ENCODE results near the gene GRAMD2A.
"Not testable (repeated sequence)": the region's sequence is repeated elsewhere in the genome, so short reads cannot be mapped to it uniquely, and the experiment has no call there.

Gene GRAMD2A

DNA sequence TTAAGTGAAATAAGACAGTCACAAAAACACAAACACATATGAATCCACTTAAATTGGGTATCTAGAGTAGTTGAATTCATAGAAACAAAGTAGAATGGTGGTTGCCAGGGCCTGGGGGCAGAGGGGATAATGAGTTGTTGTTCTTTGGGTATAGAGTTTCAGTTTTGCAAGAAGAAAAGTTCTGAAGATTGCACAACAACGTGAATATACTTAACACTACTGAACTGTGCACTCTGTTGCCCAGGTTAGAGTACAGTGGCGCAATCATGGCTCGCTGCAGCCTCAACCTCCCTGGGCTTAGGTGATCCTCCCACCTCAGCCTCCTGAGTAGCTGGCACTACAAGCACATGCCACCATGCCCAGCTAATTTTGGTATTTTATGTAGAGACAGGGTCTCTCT is 14.9 kb downstream of the GRAMD2A start:
- DNase-seq: no peak

DNA sequence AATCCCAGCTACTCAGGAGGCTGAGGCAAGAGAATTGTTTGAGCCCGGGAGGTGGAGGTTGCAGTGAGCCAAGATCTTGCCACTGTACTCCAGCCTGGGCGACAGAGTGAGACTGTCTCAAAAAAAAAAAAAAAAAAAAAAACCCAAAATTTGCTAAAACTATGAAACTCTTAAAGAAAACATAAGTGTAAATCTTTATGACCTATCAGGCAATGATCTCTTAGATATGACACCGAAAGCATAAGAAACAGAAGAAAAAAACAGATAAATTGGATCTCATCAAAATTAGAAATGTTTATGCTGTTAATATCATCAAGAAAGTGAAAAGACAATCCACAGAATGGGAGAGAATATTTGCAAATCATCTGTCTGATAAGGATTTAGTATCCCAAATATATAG is 15.3 kb downstream of the GRAMD2A start:
- no peak for DNase-seq

DNA sequence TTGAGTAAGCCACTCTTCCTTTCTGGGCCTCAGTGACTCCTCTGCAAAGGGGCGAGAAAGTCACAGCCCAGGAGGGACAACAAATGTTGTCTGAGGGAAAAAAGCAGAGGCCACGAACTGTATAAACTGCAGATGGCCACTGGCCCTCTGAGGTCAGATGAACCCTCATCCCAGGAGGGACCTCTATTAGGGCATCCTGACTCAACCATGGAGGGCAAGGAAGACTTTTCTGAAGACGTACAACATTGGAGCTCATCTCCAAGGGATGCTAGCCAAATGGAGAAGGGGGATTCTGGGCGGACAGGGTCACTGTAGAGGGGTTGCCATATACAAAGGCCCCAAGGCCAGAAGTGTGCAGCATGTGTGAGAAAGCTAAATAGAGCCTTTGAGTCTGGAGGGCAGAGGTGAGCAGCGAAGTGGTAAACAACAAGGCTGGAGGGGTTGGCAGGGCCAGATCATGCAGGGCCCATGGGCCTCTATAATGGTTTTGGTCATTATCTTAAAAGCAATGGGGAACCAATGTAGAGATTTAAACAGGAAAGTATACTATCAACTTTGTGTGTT is 16.7 kb downstream of the GRAMD2A start:
- DNase-seq: no peak

DNA sequence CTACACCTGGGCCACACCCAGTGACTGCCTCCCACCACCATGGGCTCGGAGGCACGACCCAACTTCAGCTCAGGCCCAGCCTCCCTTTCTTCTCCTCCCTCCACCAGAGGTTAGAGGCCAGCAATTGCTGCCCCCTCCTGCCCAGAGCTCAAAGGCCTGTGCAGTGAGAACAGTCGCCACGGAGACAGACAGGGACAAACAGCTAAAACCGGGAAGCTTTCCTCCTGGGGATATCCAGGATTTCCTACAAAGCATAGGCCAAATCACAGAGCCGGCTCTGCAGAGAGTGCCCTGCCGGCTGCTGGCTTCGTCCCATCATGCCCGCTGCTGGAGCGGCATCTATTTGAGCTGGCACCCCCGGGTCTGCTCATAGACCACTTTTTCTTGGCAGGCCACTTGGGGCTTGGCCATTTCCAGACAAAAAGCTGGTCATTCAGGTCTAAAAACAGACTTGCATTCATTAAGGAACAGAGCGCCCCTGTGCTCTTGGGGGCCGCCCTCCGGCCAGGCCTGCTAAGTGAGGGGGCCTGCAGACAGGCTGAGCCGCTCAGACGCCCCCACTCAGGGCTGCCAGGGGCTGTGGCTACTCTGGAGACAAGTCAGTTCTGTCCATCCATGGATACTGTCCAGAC is 17.5 kb downstream of the GRAMD2A start:
- no peak for DNase-seq

DNA sequence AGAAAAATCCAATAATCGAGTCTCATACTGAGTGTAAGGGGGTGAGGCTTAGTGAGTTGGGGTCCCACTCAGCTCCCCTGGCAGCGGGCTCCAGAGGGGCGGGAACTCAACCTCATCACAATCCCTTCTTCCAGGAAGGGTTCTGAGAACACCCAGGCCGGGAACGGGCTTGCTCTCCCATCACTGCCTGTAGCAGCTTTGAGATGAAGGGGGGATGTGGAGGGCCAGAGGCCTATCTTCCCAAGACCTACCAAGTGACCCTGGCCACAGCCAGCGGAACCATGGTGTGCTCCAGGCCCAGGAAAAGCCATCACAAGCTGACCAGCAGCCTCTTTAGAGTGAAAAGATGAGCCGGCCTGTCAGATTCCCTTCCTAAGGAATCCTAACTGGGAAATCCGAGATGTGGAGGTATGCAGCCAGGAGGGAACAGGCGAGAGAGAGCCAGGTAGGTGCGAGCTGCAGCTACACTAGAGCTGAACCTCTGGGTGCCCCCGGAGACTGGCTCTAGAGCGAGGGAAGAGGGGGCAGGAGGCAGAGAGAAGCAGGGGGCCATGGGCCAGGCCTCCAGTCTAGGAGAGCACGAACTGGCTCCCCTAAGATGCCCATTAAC is 18.5 kb downstream of the GRAMD2A start:
- no peak for DNase-seq

DNA sequence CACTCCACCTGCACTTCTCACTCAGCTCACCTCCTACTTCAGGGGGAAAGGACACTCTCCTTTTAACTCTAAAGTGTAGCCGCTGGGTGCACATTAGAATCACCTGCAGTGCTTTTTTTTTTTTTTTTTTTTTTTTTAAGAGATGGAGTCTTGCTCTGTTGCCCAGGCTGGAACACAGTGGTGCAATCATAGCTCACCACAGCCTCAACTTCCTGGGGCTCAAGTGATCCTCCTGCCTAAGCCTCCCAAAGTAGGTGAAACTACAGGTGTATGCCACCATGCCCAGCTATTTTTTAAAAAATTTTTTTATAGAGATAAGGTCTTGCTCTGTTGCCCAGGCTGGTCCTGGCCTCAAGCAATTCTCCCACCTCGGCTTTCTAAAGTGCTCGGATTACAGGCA is 20.8 kb downstream of the GRAMD2A start:
- no peak for DNase-seq

DNA sequence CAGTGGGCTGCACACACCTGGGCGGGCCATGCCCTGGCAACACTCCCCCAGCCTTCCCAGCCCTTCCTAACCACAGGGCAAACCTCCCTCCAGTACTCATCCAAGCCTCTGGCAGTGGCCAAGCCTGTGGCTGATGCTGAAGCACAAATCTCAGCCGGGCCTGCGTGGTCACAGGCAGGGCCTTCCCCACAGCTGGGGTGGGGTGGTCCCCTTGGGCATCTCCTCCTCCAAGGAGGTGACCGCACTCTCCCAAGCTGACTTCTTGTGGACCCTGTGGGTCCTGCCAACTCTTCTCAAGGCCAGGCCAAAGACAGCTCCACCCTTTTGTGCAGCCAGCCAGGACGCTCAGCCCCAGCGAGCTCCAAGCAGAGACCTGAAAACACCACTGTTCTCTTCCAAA is 21.4 kb downstream of the GRAMD2A start:
- no peak for DNase-seq

DNA sequence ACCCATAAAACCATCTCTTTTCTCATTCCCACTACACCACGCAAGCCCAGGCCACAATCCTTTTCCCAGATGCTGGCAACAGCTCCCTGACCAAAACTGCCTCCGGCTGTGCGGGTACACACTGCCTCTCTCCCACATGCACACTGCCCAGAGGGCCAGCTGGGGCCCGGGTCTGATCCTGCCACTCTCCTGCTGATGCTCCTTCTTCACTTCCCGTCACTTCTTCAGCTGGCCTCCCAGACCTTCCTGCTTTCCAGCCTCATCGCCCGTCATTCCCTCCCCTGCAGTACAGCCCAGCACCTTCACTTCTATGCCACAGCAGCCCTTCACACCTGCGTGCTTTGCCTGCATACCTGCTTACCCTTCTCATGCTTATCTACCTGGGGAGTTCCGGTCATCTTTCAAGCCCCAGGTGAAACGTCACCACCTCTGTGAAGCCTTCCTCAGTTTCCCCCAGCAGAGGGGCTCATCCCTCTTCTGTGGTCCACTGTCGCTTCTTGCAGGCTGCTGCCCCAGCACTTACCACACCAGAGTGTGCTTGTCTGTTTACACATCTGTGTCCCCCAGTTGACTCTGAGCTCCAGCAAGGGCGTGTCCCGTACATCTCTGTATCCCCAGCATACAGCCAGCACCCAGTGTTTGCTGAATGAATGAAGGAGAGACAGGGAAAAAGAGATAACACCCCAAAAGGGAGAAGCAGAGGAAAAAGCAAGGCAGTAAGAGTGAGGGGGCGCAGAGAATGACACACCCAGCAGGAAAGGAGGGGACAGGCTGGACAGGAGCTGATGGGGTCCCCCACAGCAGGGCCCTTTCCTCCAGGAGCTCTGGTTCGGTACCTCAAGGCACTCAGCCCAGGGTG is 22.2 kb downstream of the GRAMD2A start:
- no peak for DNase-seq

DNA sequence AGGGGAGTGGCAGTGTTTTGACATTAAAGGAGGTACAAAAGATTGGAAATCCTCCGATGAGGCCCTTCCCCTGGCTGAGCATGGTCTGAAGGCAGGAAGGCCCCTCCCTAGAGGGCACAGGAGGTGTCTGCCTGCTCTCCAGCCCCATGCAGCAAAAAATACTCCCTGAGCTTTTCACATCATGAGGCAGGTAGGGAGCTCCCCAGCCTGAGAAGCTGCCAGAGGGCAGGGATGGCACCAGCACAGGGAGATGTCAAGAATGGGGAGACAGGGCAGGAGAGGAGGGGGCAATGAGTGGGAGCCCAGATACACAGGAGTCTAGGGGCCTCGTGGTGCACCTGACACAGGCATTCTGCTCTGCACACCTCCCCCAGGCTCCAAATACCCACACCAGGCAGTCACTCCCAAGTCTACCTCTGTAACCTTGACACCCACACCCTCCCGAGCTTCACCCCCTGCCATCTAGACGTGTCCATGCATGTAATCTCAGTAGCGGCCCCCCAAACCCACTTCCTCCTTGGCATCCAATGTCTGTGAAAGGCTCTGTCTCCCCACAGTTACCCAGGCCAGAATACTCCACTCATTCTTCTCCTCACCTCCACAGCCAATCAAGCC is 22.9 kb downstream of the GRAMD2A start:
- DNase-seq: no peak

DNA sequence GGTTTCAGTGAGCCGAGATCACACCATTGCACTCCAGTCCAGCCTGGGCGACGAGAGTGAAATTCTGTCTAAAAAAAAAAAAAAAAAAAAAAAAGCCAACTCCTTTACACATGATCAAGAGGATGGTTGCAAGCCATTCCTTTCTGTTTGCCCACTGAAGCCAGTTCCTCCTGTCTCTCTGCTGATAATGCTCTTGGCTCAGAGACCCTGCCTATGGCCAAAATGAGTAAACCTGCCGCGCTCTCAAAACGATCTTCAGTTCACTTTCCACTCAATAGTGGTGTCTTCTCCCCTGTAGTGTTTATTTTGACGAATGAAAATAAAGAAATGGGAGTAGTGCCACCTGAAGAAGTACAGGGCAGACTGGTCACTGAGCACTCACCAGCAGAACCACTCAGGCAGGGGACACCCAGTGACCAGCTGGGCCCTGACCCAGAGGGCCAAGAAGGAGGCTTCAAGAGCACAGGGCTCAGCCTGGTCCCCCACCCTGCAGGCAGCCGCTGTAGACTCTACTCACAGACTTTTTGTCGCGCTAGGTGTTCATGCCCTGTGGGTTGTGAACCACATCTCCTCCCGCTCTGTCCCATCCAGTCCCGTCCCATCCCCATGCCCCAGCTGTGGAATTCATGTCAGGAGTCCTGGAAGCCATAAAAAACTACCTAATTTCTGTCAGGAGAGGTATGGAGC is 23.6 kb downstream of the GRAMD2A start:
- DNase-seq: no peak

DNA sequence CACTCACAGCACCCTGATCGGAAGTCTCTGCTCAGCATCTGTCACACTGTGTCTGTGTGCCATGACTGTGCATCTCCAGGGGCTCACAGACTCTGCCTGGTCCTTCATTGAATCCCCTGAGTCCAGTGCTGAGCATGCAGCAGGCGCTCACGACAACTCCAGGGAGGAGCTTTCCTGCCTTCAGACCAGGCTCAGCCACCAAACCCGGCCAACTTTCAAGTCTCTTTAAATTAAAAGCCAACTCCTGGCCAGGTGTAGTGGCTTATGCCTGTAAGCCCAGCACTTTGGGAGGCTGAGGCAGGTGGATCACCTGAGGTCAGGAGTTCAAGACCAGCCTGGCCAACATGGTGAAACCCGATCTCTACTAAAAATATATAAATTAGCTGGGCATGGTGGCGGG is 24.2 kb downstream of the GRAMD2A start:
- no peak for DNase-seq

DNA sequence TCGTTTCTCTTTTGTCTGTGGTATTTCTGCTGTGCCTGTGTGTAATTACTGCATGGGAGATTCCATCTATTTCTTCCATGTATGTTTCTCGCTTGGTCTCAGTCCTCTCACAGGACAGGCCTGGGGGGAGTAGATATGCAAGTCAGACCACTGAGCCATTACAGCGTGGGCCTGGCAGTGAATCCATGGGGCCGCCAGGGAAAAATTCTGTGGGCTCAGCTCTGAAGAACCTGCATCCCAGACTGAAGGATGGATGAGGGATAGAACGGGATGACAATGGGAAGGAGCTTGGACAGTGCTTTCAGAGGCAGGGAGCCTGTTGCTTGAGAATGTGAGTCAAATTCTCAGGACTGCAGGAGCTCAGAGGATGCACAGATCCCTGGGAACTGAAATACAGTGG is 24.8 kb downstream of the GRAMD2A start:
- no peak for DNase-seq

DNA sequence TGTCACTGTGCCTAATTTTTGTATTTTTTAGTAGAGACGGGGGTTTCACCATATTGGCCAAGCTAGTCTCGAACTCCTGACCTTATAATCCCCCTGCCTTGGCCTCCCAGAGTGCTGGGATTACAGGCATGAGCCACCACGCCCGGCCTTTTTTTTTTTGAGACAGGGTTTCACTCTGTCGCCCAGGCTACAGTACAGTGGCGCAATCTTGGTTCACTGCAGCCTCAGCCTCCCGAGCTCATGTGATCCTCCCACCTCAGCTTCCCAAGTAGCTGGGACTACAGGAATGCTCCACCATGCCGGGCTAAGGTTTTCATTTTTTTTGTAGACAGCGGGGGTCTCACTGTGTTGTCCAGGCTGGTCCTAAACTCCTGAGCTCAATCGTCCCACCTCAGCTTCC is 25.6 kb downstream of the GRAMD2A start:
- not testable (repeated sequence) for DNase-seq

DNA sequence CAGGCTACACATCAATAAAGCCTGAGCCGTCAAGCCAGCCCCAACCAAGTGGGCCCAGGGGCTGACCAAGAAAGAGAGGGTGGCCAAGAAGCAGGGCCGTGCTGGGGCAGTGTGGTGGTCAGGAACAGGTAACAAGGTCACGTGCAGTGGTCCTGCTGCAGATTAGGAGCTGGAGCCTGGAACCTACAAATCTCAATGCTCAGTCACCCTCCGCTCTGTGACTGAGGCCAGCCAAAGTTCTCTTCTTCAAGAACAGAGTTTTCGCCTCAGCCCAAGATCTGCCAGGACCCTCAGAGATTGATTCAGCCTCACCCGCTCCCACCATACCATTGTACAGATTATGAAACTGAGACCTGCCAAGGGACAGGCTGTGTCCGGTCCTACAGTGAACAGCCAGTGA is 26.9 kb downstream of the GRAMD2A start:
- no peak for DNase-seq

DNA sequence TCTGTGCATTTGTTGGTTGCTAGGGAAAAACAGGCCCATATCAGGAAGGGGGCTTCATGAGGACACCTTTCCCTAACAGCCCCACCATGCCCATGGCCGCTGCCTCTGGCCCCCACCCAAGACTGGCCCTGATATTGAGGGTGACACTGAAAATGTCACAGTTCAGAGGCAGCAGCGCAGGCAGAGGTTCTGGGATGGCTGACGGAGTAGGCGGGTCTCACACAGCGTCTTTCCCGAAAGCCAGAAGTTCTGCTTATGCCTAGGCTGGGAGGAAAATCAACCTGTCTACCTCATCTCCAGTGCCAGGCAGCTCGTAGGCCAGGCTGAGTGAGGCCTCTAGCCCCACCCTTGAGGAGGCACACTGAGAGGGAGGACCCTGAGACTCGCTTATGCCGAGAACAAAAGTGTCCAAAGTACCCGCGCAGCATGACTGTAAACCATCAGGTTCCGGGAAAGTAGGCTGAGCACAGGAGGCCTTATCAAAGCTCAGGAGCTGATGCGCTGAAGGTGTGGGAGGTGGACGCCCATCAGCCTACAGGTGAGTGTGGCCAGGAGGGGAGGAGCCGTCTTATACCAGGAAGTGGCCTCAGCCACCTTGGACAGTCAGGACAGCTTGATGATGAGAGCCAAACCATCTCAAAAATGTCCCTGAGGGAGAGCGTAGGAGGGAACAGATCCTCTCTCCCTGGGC is 27.5 kb downstream of the GRAMD2A start:
- DNase-seq: no peak

DNA sequence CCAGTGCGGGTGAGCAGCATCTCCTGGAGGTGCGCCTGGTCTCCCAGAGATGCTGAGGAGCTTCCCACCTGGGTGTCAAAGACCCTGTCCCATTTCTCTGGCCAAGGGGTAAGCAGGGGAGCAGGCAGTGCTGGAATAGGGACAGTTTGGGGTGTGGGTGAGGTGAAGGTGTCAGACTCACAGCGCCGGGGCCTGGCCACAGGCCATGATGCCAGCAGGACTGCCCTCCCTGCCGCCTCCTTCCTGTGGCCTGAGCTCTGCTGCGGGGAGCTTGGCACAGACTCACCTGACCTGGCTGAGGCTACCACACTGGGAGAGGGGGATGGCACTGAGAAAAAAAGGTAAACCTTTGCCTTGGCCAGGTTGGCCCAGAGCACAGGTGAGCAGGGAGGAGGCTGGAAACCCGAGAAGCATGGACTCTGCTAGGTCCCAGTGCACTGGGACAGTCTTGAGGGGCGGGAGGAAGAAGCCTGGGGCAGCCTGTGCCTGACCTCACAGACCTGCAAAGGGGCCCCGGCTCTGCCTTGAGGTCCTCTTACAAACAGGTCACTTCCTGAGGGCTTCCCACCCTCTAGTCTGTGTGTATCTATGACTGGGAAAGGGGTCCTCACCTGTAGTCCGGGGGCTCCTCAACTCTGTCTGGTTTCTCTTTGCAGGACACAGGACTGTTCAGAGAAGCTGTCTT is 28.2 kb downstream of the GRAMD2A start:
- DNase-seq: no peak

DNA sequence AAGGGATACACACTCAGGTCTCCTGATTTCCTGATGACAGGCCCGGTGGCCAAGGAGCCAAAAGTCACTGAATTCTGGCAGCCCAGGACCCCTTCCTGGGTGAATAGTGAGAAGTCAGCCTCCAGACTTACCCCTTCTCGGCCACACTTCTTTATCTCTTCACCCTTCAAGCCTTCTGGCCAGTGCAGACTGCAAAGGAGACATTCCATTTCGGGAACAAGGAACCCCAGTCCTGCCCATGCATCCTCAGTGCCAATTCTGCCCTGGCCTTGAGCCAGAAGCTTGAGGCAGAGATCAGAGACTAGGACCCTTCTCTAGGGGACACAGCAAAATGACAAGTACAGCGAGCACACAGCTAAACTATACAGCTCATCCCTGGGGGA is 28.8 kb downstream of the GRAMD2A start:
- no peak for DNase-seq

DNA sequence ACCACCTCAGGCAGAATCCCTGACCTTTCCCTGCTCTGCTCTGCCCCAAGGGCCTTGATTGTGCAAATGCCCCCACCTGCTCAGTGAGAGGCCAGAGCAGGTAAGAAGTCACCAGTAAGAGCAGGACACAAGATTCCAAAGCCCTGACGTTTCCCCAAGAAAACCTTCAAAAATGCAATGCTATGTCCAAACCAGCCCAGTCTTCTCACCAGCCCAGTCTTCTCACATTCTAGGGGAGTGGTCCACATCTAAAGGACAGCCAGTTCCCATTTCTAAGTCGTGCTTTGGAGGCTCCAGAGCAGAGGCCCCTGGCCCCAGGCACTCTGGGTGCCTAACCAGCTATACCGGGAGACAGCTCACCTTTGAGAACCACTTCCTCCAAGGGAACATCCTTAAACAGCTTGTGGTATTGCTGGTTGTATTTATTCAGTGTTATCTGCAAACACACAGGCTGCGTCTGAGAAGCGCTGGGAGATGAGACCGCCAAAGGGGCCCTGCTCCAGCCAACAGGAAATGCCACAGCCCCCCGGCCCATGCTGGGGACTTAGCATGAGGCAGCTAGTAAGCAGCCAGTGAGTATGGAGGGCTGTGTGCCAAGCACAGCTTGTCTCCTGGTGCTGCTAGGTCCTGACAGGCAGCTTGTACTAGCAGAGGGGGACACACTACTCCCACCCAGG is 29.3 kb downstream of the GRAMD2A start:
- no peak for DNase-seq

DNA sequence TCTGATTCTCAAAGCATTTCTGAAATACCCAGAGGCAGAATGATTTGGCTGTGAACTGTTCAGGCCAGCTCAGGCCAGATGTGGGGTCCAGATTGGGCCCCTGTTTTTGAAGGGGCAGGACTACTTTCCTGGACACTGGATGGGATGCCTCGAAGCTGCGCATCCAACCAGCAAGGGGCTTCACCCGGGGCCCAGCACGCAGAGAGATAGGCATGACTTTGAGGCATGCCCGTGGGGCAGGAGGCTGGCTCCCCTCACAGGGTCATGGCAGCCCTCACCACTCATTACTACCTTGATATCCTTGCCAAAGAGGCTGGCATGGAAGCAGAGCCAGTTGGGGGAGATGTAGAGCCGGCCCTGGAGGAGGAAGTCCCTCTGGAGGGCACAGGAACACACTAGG is 30.1 kb downstream of the GRAMD2A start:
- DNase-seq: no peak

DNA sequence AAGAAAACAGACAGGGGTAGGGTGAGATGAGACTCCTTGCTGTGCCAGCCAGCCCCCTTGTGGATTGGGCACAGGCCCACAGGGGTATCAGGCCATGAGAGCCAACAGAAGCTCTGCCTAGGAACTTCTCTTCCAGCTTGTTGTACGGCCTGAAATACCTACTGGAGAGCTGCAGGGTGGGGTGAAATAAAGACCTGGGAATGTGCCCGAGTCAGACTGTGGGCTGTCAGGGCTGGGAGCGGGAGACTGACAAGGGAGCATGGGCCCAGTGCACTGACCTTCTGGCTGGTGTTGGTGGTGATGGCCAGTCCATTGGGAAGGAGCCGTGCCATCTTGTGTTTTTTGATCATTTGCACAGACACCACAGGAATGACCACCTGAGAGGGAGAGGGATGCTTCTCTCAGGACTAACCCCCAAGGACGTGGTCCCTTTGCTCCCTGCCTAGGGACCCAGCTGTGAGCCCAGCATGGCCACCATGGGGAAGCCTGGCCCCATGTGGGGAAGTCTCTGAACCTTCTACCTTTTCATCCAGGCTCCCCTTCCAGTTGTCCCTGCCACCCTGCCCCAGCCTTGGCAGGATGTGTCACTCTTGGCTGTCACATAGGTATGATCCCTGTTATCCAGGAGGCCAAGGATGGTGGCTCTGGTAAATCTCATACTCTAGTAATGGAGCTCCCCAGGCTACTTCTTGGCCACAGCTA is 30.7 kb downstream of the GRAMD2A start:
- DNase-seq: no peak

All from suppressor macrophage treated with lipopolysaccharide for 4 hours (primary cell).